ENCODE measurements around the gene NSMCE1.
"Not testable (repeated sequence)": the region's sequence is repeated elsewhere in the genome, so short reads cannot be mapped to it uniquely, and the experiment has no call there.

The NSMCE1 gene

DNA sequence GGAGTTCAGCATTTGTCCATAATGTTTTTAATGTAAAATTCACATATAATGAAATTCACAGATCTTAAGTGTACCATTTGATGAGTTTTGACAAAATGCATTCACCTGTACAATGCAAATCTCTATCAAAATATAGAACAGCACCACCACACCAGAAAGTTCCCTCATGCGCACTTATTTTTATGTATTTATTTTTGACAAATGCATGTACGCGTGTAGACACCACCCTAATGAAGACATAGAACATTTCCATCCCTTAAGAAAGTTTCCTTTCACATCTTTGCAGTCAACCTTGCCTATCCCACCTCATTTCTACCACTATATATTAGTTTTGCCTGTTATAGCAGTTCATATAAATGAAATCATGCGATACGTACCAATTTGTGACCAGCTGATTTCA lies 29.6 kb upstream of the NSMCE1 start:
- no peaks in the 10 kb centered on the region for H3K9me3 ChIP-seq (ENCODE audit: low read length)
- H3K4me3 ChIP-seq (ENCODE audit: low read depth in 1 of 2, low read length in 2 of 2), result no peak overlapping the region
- no peak overlapping the region for H3K27ac ChIP-seq (ENCODE audit: low read depth, low read length)
- H3K27me3 ChIP-seq (ENCODE audit: control insufficient read depth in 1 of 2, insufficient read depth in 2 of 2, low read length in 2 of 2), result no peaks in the 10 kb centered on the region
- no peaks in the 10 kb centered on the region for H3K4me1 ChIP-seq (ENCODE audit: insufficient read depth, low read length)
- H3K9ac ChIP-seq (ENCODE audit: low read length), result no peak overlapping the region
- H3K36me3 ChIP-seq (ENCODE audit: insufficient read depth, low read length), result no peaks in the 10 kb centered on the region

DNA sequence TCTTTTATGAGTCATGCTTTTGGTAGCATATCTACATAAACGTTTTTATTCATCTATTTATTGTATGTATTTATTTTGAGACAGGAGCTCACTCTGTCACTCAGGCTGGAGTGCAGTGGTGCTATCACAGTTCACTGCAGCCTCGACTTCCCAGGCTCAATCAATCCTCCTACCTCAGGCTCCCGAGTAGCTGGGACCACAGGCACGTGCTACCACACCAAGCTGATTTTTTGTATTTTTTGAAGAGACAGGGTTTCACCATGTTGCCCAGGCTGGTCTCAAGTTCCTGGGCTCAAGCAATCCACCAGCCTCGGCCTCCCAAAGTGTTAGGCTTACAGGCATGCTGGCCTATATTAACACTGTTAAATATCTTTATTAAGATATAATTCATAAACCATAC lies 24.8 kb upstream of the NSMCE1 start:
- no peaks in the 10 kb centered on the region for H3K9me3 ChIP-seq (ENCODE audit: low read length)
- no peaks in the 10 kb centered on the region for H3K36me3 ChIP-seq (ENCODE audit: insufficient read depth, low read length)
- H3K9ac ChIP-seq (ENCODE audit: low read length), result no peak overlapping the region
- H3K4me3 ChIP-seq (ENCODE audit: low read depth in 1 of 2, low read length in 2 of 2), result no peak overlapping the region
- no peaks in the 10 kb centered on the region for H3K4me1 ChIP-seq (ENCODE audit: insufficient read depth, low read length)
- H3K27me3 ChIP-seq (ENCODE audit: control insufficient read depth in 1 of 2, insufficient read depth in 2 of 2, low read length in 2 of 2), result no peaks in the 10 kb centered on the region
- no peak overlapping the region for H3K27ac ChIP-seq (ENCODE audit: low read depth, low read length)

DNA sequence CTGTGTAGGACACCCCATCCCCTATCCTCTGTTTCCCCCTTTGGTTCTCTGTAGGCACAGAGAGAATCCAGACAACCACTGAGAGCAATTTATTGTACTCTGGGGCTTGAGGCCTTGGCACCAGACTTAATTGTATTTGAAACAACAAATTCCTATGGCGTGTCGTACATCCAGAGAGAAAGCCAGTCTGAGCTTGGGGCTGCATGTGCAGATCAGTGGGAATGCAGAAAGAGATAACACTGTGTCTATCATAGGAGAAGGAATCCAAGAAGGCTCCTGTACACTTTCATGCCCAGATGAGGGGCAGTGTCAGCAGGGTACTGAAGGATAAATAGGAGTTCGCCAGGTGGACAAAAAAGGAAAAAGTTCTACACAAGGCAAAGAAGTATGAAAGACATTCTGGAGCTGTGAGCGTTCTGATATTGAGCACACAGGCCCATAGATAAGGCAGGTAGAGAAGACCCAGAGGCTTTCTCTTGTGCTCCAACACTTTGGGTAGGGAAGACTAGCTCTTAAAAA lies 23.2 kb upstream of the NSMCE1 start:
- Histone ChIP-seq H3K27ac (ENCODE audit: low read depth, low read length) (no peak overlapping the region), H3K27me3 (ENCODE audit: control insufficient read depth in 1 of 2, insufficient read depth in 2 of 2, low read length in 2 of 2) (no peaks in the 10 kb centered on the region), H3K36me3 (ENCODE audit: insufficient read depth, low read length) (no peaks in the 10 kb centered on the region), H3K9ac (ENCODE audit: low read length) (no peak overlapping the region), H3K4me1 (ENCODE audit: insufficient read depth, low read length) (no peaks in the 10 kb centered on the region), H3K4me3 (ENCODE audit: low read depth in 1 of 2, low read length in 2 of 2) (no peak overlapping the region), H3K9me3 (ENCODE audit: low read length) (no peaks in the 10 kb centered on the region)

DNA sequence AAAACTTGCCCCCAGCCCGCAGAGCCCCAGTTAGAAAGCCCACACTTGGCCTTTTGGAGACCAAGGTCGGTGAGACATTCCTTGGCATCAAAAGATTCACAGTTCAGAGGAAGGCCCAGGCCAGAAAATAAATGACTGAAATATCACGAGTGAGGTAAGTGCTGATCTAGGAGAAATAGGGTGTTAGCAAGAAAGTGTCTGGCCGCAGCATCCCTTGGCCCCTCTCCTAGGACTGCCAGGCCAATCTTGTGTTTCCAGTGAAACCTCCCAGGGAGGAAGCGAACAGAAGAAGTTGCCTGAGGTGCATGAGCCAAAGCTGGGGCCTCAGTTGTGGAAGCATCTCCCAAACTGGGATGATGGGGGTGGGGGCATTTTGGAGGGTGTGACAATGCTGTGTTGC lies 22.5 kb upstream of the NSMCE1 start:
- H3K36me3 ChIP-seq (ENCODE audit: insufficient read depth, low read length), result no peaks in the 10 kb centered on the region
- no peak overlapping the region for H3K27ac ChIP-seq (ENCODE audit: low read depth, low read length)

DNA sequence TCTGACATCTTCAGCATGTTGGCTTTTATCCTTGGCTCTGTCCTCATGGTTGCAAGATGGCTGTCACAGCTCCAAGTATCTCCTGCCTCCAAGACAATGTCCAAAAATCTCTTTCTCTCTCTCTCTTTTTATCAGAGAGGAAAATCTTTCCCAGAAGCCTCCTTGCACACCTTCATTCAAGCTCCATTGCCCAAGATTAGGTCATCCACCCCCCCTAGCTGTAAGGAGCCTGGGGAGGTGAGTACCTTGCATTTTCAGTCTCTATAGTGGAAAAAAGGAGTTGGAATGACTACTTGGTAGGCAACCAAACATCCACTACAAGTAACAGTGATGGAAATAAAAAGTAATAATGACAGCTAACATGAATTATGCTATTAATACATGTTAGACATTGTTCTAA lies 22.0 kb upstream of the NSMCE1 start:
- no peaks in the 10 kb centered on the region for H3K36me3 ChIP-seq (ENCODE audit: insufficient read depth, low read length)
- no peak overlapping the region for H3K4me3 ChIP-seq (ENCODE audit: low read depth in 1 of 2, low read length in 2 of 2)
- H3K4me1 ChIP-seq (ENCODE audit: insufficient read depth, low read length), result no peaks in the 10 kb centered on the region
- no peak overlapping the region for H3K9ac ChIP-seq (ENCODE audit: low read length)
- no peaks in the 10 kb centered on the region for H3K9me3 ChIP-seq (ENCODE audit: low read length)
- no peaks in the 10 kb centered on the region for H3K27me3 ChIP-seq (ENCODE audit: control insufficient read depth in 1 of 2, insufficient read depth in 2 of 2, low read length in 2 of 2)
- H3K27ac ChIP-seq (ENCODE audit: low read depth, low read length), result no peak overlapping the region

More for the DNA sequence above, 22.5 kb upstream of the NSMCE1 start:
- H3K9ac ChIP-seq (ENCODE audit: low read length), result no peak overlapping the region
- no peak overlapping the region for H3K4me3 ChIP-seq (ENCODE audit: low read depth in 1 of 2, low read length in 2 of 2)
- H3K27me3 ChIP-seq (ENCODE audit: control insufficient read depth in 1 of 2, insufficient read depth in 2 of 2, low read length in 2 of 2), result no peaks in the 10 kb centered on the region
- H3K9me3 ChIP-seq (ENCODE audit: low read length), result no peaks in the 10 kb centered on the region
- H3K4me1 ChIP-seq (ENCODE audit: insufficient read depth, low read length), result no peaks in the 10 kb centered on the region

DNA sequence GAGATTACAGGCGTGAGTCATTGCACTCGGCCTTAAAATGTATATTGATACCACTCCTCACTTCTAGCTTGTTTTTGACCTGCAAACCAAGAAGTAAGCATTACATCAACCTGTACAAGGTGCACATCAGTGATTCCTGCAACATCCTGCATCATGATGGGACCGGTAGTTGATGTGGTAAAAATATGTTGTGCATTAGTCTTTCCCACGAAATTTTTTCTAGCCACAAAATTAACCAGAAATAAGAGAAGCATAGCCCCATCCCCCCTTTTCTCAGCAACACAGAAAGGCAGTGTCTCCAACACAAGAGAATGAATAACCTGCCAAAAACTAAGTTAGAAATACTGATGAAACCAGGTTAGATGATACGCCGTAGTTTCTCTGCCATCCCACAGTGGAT lies 21.1 kb upstream of the NSMCE1 start:
- no peaks in the 10 kb centered on the region for H3K27me3 ChIP-seq (ENCODE audit: control insufficient read depth in 1 of 2, insufficient read depth in 2 of 2, low read length in 2 of 2)
- H3K4me3 ChIP-seq (ENCODE audit: low read depth in 1 of 2, low read length in 2 of 2), result no peak overlapping the region
- H3K9ac ChIP-seq (ENCODE audit: low read length), result no peak overlapping the region
- H3K9me3 ChIP-seq (ENCODE audit: low read length), result no peaks in the 10 kb centered on the region
- no peaks in the 10 kb centered on the region for H3K36me3 ChIP-seq (ENCODE audit: insufficient read depth, low read length)
- H3K27ac ChIP-seq (ENCODE audit: low read depth, low read length), result no peak overlapping the region
- H3K4me1 ChIP-seq (ENCODE audit: insufficient read depth, low read length), result no peaks in the 10 kb centered on the region

DNA sequence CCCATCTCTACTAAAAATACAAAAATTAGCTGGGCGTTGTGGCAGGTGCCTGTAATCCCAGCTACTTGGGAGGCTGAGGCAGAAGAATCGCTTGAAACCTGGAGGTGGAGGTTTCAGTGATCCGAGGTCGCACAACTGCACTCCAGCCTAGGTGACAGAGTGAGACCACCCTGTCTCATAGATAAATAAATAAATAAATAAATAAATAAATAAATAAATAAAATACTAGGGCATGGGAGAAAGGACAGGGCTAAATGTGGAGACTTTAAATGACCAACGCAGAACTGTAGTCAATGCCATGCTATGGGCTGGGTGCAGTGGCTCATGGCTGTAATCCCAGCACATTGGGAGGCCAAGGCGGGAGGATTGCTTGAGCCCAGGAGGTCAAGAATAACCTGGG lies 19.7 kb upstream of the NSMCE1 start:
- H3K4me1 ChIP-seq (ENCODE audit: insufficient read depth, low read length); H3K36me3 ChIP-seq (ENCODE audit: insufficient read depth, low read length); H3K27ac ChIP-seq (ENCODE audit: low read depth, low read length): not testable (repeated sequence)

DNA sequence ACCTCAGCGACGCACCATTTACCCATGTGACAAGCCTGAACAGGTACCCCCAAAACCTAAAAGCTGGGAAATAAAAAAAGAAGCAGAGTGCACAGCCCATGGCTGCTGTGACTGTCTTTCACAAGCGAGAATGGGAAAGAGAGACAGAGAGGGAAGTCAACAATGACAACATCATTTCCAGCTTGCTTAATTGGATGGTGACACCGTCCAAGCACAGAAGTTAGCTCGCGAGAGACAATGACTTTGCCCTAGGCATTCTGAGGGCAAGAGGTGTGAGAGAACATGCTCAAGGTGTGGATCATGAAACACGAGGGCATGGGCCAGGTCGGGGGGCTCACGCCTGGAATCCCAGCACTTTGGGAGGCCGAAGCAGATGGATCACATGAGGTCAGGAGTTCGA lies 19.3 kb upstream of the NSMCE1 start:
- Histone ChIP-seq H3K4me1 (ENCODE audit: insufficient read depth, low read length) (no peaks in the 10 kb centered on the region), H3K27ac (ENCODE audit: low read depth, low read length) (no peak overlapping the region), H3K9me3 (ENCODE audit: low read length) (no peaks in the 10 kb centered on the region), H3K36me3 (ENCODE audit: insufficient read depth, low read length) (no peaks in the 10 kb centered on the region), H3K27me3 (ENCODE audit: control insufficient read depth in 1 of 2, insufficient read depth in 2 of 2, low read length in 2 of 2) (no peaks in the 10 kb centered on the region), H3K9ac (ENCODE audit: low read length) (no peak overlapping the region), H3K4me3 (ENCODE audit: low read depth in 1 of 2, low read length in 2 of 2) (no peak overlapping the region)

More for the DNA sequence above, 19.7 kb upstream of the NSMCE1 start:
- not testable (repeated sequence) for H3K27me3 ChIP-seq (ENCODE audit: control insufficient read depth in 1 of 2, insufficient read depth in 2 of 2, low read length in 2 of 2); H3K9ac ChIP-seq (ENCODE audit: low read length); H3K4me3 ChIP-seq (ENCODE audit: low read depth in 1 of 2, low read length in 2 of 2); H3K9me3 ChIP-seq (ENCODE audit: low read length)

DNA sequence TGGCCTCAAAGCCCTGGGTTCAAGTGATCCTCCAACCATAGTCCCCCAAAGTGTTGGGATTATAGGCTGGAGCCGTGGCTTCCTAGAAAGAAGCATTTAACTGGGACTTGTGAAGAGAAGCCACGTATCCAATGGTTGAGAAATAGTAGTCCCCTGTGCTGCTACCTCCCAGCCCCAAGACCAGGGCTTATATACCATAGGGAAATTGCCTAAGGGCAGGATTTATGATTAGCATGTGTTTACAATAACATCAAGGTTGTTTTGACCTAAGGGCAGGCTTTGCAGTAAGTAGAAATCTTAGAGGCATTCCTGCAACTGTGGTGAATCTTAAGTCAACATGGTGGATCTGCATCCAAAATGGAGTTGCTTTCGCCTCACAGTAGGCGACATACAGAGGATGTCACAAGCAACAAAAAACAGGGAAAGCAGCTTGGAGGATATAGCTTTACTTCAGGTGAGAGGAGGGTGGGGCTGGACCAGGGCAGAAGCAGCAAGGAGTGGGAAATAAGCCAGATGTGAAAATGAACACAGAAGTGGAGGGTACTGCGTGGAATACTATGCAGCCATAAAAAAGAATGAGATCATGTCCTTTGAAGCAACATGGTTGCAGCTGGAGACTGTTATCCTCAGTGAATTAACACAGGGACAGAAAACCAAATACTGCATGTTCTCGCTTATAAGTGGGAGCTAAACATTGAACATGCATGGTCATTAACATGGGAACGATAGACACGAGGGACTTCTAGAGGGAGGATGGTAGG lies 18.7 kb upstream of the NSMCE1 start:
- no peaks in the 10 kb centered on the region for H3K4me1 ChIP-seq (ENCODE audit: insufficient read depth, low read length)
- H3K36me3 ChIP-seq (ENCODE audit: insufficient read depth, low read length), result no peaks in the 10 kb centered on the region
- H3K27me3 ChIP-seq (ENCODE audit: control insufficient read depth in 1 of 2, insufficient read depth in 2 of 2, low read length in 2 of 2), result no peaks in the 10 kb centered on the region
- H3K9me3 ChIP-seq (ENCODE audit: low read length), result no peaks in the 10 kb centered on the region
- H3K27ac ChIP-seq (ENCODE audit: low read depth, low read length), result no peak overlapping the region
- H3K9ac ChIP-seq (ENCODE audit: low read length), result no peak overlapping the region
- no peak overlapping the region for H3K4me3 ChIP-seq (ENCODE audit: low read depth in 1 of 2, low read length in 2 of 2)

DNA sequence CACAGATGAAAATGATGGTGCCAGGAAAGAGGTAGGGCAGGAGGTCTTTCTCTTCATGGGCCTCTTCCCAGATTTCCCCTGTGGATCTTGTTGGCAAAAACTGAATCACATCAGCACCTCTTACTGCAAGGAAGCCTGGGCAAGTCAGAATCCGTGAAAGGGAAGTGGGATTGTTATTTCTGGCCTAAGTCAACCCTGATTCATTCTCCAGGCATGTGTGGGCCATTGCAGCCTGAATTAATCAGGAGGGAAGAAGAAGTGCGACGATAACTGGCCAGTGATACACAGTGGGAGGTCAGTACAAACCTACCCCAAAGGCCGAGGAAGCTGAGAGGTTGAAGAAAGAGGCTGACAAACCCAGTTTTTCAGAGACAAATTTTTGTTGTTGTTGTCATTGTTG lies 17.9 kb upstream of the NSMCE1 start:
- Histone ChIP-seq H3K27me3 (ENCODE audit: control insufficient read depth in 1 of 2, insufficient read depth in 2 of 2, low read length in 2 of 2) (no peaks in the 10 kb centered on the region), H3K4me1 (ENCODE audit: insufficient read depth, low read length) (no peaks in the 10 kb centered on the region), H3K4me3 (ENCODE audit: low read depth in 1 of 2, low read length in 2 of 2) (no peak overlapping the region), H3K36me3 (ENCODE audit: insufficient read depth, low read length) (no peaks in the 10 kb centered on the region), H3K27ac (ENCODE audit: low read depth, low read length) (no peak overlapping the region), H3K9ac (ENCODE audit: low read length) (no peak overlapping the region), H3K9me3 (ENCODE audit: low read length) (no peaks in the 10 kb centered on the region)

DNA sequence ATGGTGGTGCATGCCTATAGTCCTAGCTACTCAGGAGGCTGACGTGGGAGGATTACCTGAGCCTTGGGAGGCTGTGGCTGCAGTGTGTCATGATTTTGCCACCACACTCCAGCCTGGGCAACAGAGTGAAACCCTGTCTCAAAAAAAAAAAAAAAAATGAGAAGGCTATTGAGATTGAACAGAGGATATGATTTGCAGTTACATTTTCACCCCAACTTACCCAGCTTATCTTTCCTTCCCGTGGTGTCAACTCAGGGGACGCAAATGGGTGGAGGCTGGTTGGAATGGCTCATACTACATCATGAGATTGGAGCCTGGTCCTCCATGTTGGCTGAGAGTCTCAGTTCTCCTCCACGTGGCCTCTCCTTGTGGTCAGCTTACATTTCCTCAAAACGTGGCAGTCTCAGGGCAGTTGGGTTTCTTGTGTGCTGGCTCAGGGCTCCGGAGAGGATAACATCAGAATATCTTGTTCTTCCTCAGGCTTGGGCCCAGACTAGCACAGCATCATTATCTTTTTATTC lies 17.2 kb upstream of the NSMCE1 start:
- no peaks in the 10 kb centered on the region for H3K4me1 ChIP-seq (ENCODE audit: insufficient read depth, low read length)
- H3K27me3 ChIP-seq (ENCODE audit: control insufficient read depth in 1 of 2, insufficient read depth in 2 of 2, low read length in 2 of 2), result no peaks in the 10 kb centered on the region
- no peak overlapping the region for H3K9ac ChIP-seq (ENCODE audit: low read length)
- H3K4me3 ChIP-seq (ENCODE audit: low read depth in 1 of 2, low read length in 2 of 2), result no peak overlapping the region
- no peaks in the 10 kb centered on the region for H3K9me3 ChIP-seq (ENCODE audit: low read length)
- no peaks in the 10 kb centered on the region for H3K36me3 ChIP-seq (ENCODE audit: insufficient read depth, low read length)
- no peak overlapping the region for H3K27ac ChIP-seq (ENCODE audit: low read depth, low read length)
